ENCODE measurements around the gene TLL2. TPM values are rescaled to one million over a fixed set of nuclear protein-coding genes. Genes with fewer than 3 reads are reported as not detected.

TLL2 gene
- total RNA-seq, 1 experiment from 2014 or later, result not detected

- H3K27me3 ChIP-seq, result peaks cover 2% of the 10 kb centered on the region; the same call in 1 of the 2 replicates
- DNase-seq, result no peak
- no peaks in the 10 kb centered on the region for H3K9me3 ChIP-seq
- no peaks in the 10 kb centered on the region for H3K36me3 ChIP-seq
- H3K4me3 ChIP-seq, result peak overlapping the region; percentile 44
These were observed 1.0 kb downstream of the TLL2 start for GRCh38 chr10:96512524-96513304.

- Histone ChIP-seq H3K4me3 (no peak overlapping the region), H3K9me3 (no peaks in the 10 kb centered on the region), H3K27me3 (peaks cover 2% of the 10 kb centered on the region; the same call in 1 of the 2 replicates), H3K36me3 (no peaks in the 10 kb centered on the region)
- peak; percentile 27 for DNase-seq
These were observed 2.4 kb downstream of the TLL2 start for GRCh38 chr10:96511044-96511945.

- Histone ChIP-seq H3K4me3 (no peak overlapping the region), H3K36me3 (no peaks in the 10 kb centered on the region), H3K27me3 (peaks cover 2% of the 10 kb centered on the region; the same call in 1 of the 2 replicates), H3K9me3 (no peaks in the 10 kb centered on the region)
- DNase-seq, result peak; percentile 70
These were observed 4.6 kb downstream of the TLL2 start for GRCh38 chr10:96509017-96509641.

GRCh38 chr10:96507044-96507443, 6.7 kb downstream of the TLL2 start:
- Histone ChIP-seq H3K9me3 (no peaks in the 10 kb centered on the region), H3K4me3 (no peak overlapping the region), H3K27me3 (no peaks in the 10 kb centered on the region), H3K36me3 (no peaks in the 10 kb centered on the region)
- DNase-seq, result no peak

- Histone ChIP-seq H3K27me3 (no peaks in the 10 kb centered on the region), H3K9me3 (no peaks in the 10 kb centered on the region), H3K4me3 (no peak overlapping the region), H3K36me3 (no peaks in the 10 kb centered on the region)
- no peak for DNase-seq
These were observed 8.3 kb downstream of the TLL2 start for GRCh38 chr10:96505150-96506136.

GRCh38 chr10:96502561-96503282, 11.0 kb downstream of the TLL2 start:
- H3K27me3 ChIP-seq, result no peaks in the 10 kb centered on the region; the same call in 1 of the 2 replicates
- DNase-seq, result no peak
- H3K9me3 ChIP-seq, result no peaks in the 10 kb centered on the region
- no peak overlapping the region for H3K4me3 ChIP-seq
- H3K36me3 ChIP-seq, result no peaks in the 10 kb centered on the region

- Histone ChIP-seq H3K36me3 (no peaks in the 10 kb centered on the region), H3K27me3 (no peaks in the 10 kb centered on the region; the same call in 1 of the 2 replicates), H3K4me3 (no peak overlapping the region), H3K9me3 (no peaks in the 10 kb centered on the region)
- DNase-seq, result no peak
These were observed 11.7 kb downstream of the TLL2 start for GRCh38 chr10:96501985-96502384.

- DNase-seq, result no peak
- H3K36me3 ChIP-seq, result no peaks in the 10 kb centered on the region
- no peak overlapping the region for H3K4me3 ChIP-seq
- no peaks in the 10 kb centered on the region for H3K9me3 ChIP-seq
- H3K27me3 ChIP-seq, result no peaks in the 10 kb centered on the region; the same call in 1 of the 2 replicates
These were observed 13.2 kb downstream of the TLL2 start for GRCh38 chr10:96500519-96500918.

GRCh38 chr10:96500050-96500449, 13.7 kb downstream of the TLL2 start:
- no peak for DNase-seq
- Histone ChIP-seq H3K27me3 (no peaks in the 10 kb centered on the region; the same call in 1 of the 2 replicates), H3K36me3 (no peaks in the 10 kb centered on the region)

GRCh38 chr10:96497391-96497790, 16.3 kb downstream of the TLL2 start:
- no peak for DNase-seq
- Histone ChIP-seq H3K36me3 (no peaks in the 10 kb centered on the region), H3K27me3 (no peaks in the 10 kb centered on the region; the same call in 1 of the 2 replicates), H3K9me3 (no peaks in the 10 kb centered on the region), H3K4me3 (no peak overlapping the region)

More at GRCh38 chr10:96500050-96500449, 13.7 kb downstream of the TLL2 start:
- H3K4me3 ChIP-seq, result no peak overlapping the region
- no peaks in the 10 kb centered on the region for H3K9me3 ChIP-seq

- Histone ChIP-seq H3K27me3 (no peaks in the 10 kb centered on the region; the same call in 1 of the 2 replicates), H3K9me3 (no peaks in the 10 kb centered on the region), H3K36me3 (no peaks in the 10 kb centered on the region), H3K4me3 (no peak overlapping the region)
- DNase-seq, result no peak
These were observed 17.3 kb downstream of the TLL2 start for GRCh38 chr10:96496281-96496925.

- no peak overlapping the region for H3K4me3 ChIP-seq
- no peak for DNase-seq
- no peaks in the 10 kb centered on the region; the same call in 1 of the 2 replicates for H3K27me3 ChIP-seq
- H3K9me3 ChIP-seq, result no peaks in the 10 kb centered on the region
- H3K36me3 ChIP-seq, result no peaks in the 10 kb centered on the region
These were observed 18.2 kb downstream of the TLL2 start for GRCh38 chr10:96495544-96495943.

- no peak for DNase-seq
These were observed 19.0 kb downstream of the TLL2 start for GRCh38 chr10:96494694-96495093.

GRCh38 chr10:96493871-96494525, 19.7 kb downstream of the TLL2 start:
- DNase-seq, result no peak
- Histone ChIP-seq H3K27me3 (no peaks in the 10 kb centered on the region), H3K36me3 (no peaks in the 10 kb centered on the region), H3K4me3 (no peak overlapping the region), H3K9me3 (no peaks in the 10 kb centered on the region)

More at GRCh38 chr10:96494694-96495093, 19.0 kb downstream of the TLL2 start:
- Histone ChIP-seq H3K9me3 (no peaks in the 10 kb centered on the region), H3K27me3 (no peaks in the 10 kb centered on the region; the same call in 1 of the 2 replicates), H3K4me3 (no peak overlapping the region), H3K36me3 (no peaks in the 10 kb centered on the region)
